RWPE2 (cell line): ENCODE results near the gene ABTB2.

Experiments used
- ATAC-seq: fragments of 200-7000 bp; cut with Tn5 transposase; 3 replicates; pipeline ENCODE4 v1.9.1; 2021; ENCODE audit warnings: low read depth
- DNase-seq: peaks from one replicate; pipeline ENCODE4 v3.0.0-alpha.2; 2020; ENCODE audit warnings: low spot score
- H3K27ac ChIP-seq: fragments of 450-650 bp; 2 replicates; pipeline ENCODE4 v1.5.1; 2017; ENCODE audit warnings: mild to moderate bottlenecking; ENCODE audit not compliant: poor library complexity, severe bottlenecking
- H3K27me3 ChIP-seq: fragments of 250-450 bp; sonication (Bioruptor Pico); 2 replicates; pipeline ENCODE4 v1.5.1; 2021; ENCODE audit warnings: mild to moderate bottlenecking, moderate library complexity; ENCODE audit not compliant: insufficient read depth, poor library complexity, severe bottlenecking
- H3K36me3 ChIP-seq: fragments of 250-450 bp; sonication (Bioruptor Pico); 2 replicates; pipeline ENCODE4 v1.5.1; 2020; ENCODE audit warnings: low read depth, mild to moderate bottlenecking, moderate library complexity
- H3K4me1 ChIP-seq: fragments of 250-450 bp; sonication (Bioruptor Pico); 2 replicates; pipeline ENCODE4 v1.5.1; 2021; ENCODE audit warnings: mild to moderate bottlenecking, moderate library complexity; ENCODE audit not compliant: insufficient read depth, poor library complexity, severe bottlenecking
- H3K4me3 ChIP-seq: fragments of 250-450 bp; sonication (Bioruptor Pico); 2 replicates; pipeline ENCODE4 v1.5.1; 2021; ENCODE audit warnings: mild to moderate bottlenecking, moderate library complexity; ENCODE audit not compliant: severe bottlenecking
- H3K9me3 ChIP-seq: fragments of 250-450 bp; sonication (Bioruptor Pico); 2 replicates; pipeline ENCODE4 v1.5.1; 2021; ENCODE audit warnings: mild to moderate bottlenecking, moderate library complexity; ENCODE audit not compliant: severe bottlenecking
- CTCF ChIP-seq: fragments of 450-650 bp; IDR thresholded peaks from one replicate; pipeline ENCODE4 v1.5.1; 2017; ENCODE audit warnings: mild to moderate bottlenecking, moderate library complexity; ENCODE audit not compliant: poor library complexity, severe bottlenecking

Gene ABTB2

GRCh38 chr11:34256626-34257025 lies 101.2 kb downstream of the ABTB2 start:
- DNase-seq (no peak), ATAC-seq (no peak)
- no peaks in the 10 kb centered on the region for H3K9me3 ChIP-seq
- H3K27me3 ChIP-seq = no peaks in the 10 kb centered on the region
- H3K36me3 ChIP-seq = no peaks in the 10 kb centered on the region
- no peak overlapping the region for H3K4me3 ChIP-seq
- peaks cover 3% of the 10 kb centered on the region for H3K4me1 ChIP-seq
- TF ChIP-seq CTCF = no peak
- H3K27ac ChIP-seq = no peak overlapping the region

DNA sequence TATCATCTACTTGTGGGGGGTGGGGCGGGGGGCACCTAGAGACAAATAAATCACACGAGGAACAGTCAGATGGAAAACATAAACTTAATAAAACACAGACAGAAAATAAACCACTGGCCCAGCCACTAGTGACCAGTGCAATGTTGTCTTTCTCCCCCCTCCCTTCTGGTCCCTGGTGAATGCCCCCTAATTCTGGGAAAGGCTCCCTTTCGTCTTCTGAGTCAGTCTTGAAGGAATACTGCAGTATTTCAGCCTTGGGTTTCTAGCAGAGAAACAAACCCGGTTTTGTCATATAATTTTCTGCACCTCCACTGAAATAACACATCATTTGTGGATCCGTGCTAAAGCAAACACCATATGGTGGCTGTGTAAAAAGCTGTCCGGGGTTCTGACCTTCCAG lies 101.7 kb downstream of the ABTB2 start:
- H3K27ac ChIP-seq = no peak overlapping the region
- no peaks in the 10 kb centered on the region for H3K9me3 ChIP-seq
- H3K4me3 ChIP-seq = no peak overlapping the region
- no peaks in the 10 kb centered on the region for H3K27me3 ChIP-seq
- no peak for TF ChIP-seq CTCF
- ATAC-seq (no peak), DNase-seq (no peak)
- H3K36me3 ChIP-seq = no peaks in the 10 kb centered on the region
- H3K4me1 ChIP-seq = peaks cover 8% of the 10 kb centered on the region

DNA sequence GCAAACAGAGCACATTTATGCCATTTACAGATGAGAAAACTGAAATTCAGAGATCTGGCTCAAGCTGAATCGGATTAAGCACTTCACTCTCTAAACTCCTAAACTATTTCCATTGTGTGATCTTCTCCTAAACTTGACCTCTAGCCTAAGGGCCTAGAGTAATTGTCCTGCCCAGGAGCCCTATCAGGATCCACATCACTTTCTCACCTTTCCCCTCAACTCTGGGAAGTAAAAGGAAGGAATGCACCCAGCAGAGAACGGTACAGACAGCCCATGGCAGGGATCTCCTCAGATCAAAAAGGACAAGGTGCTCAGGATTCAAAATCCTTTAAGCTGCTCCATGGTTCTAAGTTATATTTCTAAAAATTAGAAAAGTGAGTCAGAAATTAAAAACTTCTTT lies 102.7 kb downstream of the ABTB2 start:
- no peaks in the 10 kb centered on the region for H3K36me3 ChIP-seq
- ATAC-seq = no peak

DNA sequence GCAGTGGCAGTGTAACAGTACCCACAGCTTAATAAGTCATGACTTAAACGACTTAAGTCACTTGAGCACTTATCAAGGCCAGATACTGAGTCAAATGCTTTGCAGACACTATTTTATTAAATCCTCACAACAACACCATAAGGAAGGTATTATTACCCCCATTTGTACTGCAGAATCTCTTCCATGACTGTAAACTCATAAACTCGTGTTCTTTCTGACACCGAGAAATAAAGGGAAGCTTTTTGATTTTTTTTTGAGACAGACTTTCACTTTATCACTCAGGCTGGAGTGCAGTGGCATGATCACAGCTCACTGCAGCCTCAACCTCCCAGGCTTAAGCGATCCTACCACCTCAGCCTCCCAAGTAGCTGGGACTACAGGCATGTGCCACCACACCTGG lies 103.8 kb downstream of the ABTB2 start:
- no peaks in the 10 kb centered on the region for H3K36me3 ChIP-seq
- H3K4me3 ChIP-seq = no peak overlapping the region
- H3K27ac ChIP-seq = no peak overlapping the region
- ATAC-seq = no peak
- no peaks in the 10 kb centered on the region for H3K27me3 ChIP-seq
- no peaks in the 10 kb centered on the region for H3K9me3 ChIP-seq
- no peak for TF ChIP-seq CTCF
- DNase-seq = no peak
- peaks cover 13% of the 10 kb centered on the region for H3K4me1 ChIP-seq

More for the DNA sequence above, 102.7 kb downstream of the ABTB2 start:
- H3K27me3 ChIP-seq = no peaks in the 10 kb centered on the region
- no peaks in the 10 kb centered on the region for H3K9me3 ChIP-seq
- H3K4me1 ChIP-seq = peaks cover 13% of the 10 kb centered on the region
- H3K4me3 ChIP-seq = no peak overlapping the region
- no peak for TF ChIP-seq CTCF
- no peak overlapping the region for H3K27ac ChIP-seq
- no peak for DNase-seq

- TF ChIP-seq CTCF = no peak
- H3K4me1 ChIP-seq = peaks cover 19% of the 10 kb centered on the region
Measured at GRCh38 chr11:34252651-34253050, 105.2 kb downstream of the ABTB2 start.

More at GRCh38 chr11:34252651-34253050, 105.2 kb downstream of the ABTB2 start:
- Histone ChIP-seq H3K9me3 (no peaks in the 10 kb centered on the region), H3K27ac (peak overlapping the region; percentile 66), H3K27me3 (no peaks in the 10 kb centered on the region), H3K4me3 (no peak overlapping the region), H3K36me3 (no peaks in the 10 kb centered on the region)
- DNase-seq = no peak
- no peak for ATAC-seq
